ENCODE measurements around the gene MOB3B.

MOB3B gene

DNA sequence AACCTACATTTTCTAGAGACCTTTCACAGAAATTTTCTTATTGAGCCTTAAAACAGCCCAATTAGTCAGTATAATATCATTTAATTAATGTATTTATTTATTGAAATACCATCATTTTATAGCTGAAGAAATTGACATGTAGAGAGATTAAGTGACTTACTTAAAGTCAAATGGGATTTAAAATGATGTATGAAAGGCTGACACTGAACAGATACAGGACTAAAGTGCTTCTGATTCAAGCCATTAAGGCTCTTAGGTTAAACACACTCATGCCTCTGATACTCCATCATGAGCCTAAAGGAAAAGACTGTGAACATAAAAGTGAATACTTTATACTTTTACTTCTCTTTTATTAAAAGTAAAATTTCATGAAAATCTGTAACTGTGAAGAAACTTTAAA, 30.8 kb upstream of the MOB3B start:
- no peaks in the 10 kb centered on the region for H3K27me3 ChIP-seq (ENCODE audit: insufficient read depth, low read length)
- H3K9me3 ChIP-seq (ENCODE audit: low read length) = no peaks in the 10 kb centered on the region
- TF ChIP-seq EZH2 (IDR thresholded peaks at IDR 0.05; ENCODE audit: borderline replicate concordance, low read length) = no peak
- H2AFZ ChIP-seq (ENCODE audit: low read length) = no peak overlapping the region
- H3K4me2 ChIP-seq (ENCODE audit: low read length) = no peak overlapping the region
- no peak overlapping the region for H3K4me3 ChIP-seq (ENCODE audit: low read depth, low read length, poor library complexity, severe bottlenecking)
- no peaks in the 10 kb centered on the region for H3K79me2 ChIP-seq (ENCODE audit: insufficient read depth, low read length)
- peaks cover 63% of the 10 kb centered on the region for H3K36me3 ChIP-seq (ENCODE audit: insufficient read depth, low read length)
- H3K27ac ChIP-seq (ENCODE audit: low read depth, low read length, poor library complexity, severe bottlenecking) = no peak overlapping the region
- no peak overlapping the region for H3K9ac ChIP-seq (ENCODE audit: low read length)
- peaks cover 4% of the 10 kb centered on the region for H3K4me1 ChIP-seq (ENCODE audit: insufficient read depth, low read length, severe bottlenecking)
- no peaks in the 10 kb centered on the region for H3K9me2 ChIP-seq (ENCODE audit: low read depth, low read length)
- H4K20me1 ChIP-seq (ENCODE audit: insufficient read depth, low read length) = no peaks in the 10 kb centered on the region
- no peaks in the 10 kb centered on the region for H3F3A ChIP-seq (ENCODE audit: insufficient read depth, low read length)

DNA sequence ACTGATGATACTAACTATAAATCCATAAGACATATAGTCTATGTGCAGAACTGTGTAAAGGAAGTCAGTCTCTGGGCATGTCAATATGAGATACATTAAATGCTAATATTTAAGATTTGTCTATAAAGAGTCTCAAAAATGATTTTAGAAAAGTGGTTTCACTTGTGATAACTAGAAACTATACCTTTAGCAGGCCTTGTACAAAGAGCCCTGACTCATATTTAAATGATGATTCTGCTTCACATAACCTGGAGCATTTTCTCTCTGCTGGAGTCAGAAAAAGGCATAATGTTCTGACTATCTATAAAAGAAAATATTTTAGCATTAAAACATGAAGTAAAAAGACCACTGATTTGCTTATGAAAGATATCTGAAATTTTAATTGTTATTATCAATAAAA, 28.7 kb upstream of the MOB3B start:
- Histone ChIP-seq H3K27ac (ENCODE audit: low read depth, low read length, poor library complexity, severe bottlenecking) (no peak overlapping the region), H3F3A (ENCODE audit: insufficient read depth, low read length) (no peaks in the 10 kb centered on the region), H3K9me3 (ENCODE audit: low read length) (no peaks in the 10 kb centered on the region), H4K20me1 (ENCODE audit: insufficient read depth, low read length) (no peaks in the 10 kb centered on the region), H3K36me3 (ENCODE audit: insufficient read depth, low read length) (peaks cover 64% of the 10 kb centered on the region), H3K4me2 (ENCODE audit: low read length) (no peak overlapping the region), H3K9ac (ENCODE audit: low read length) (no peak overlapping the region), H3K27me3 (ENCODE audit: insufficient read depth, low read length) (no peaks in the 10 kb centered on the region), H3K79me2 (ENCODE audit: insufficient read depth, low read length) (no peaks in the 10 kb centered on the region), H3K4me3 (ENCODE audit: low read depth, low read length, poor library complexity, severe bottlenecking) (no peak overlapping the region), H3K9me2 (ENCODE audit: low read depth, low read length) (no peaks in the 10 kb centered on the region), H3K4me1 (ENCODE audit: insufficient read depth, low read length, severe bottlenecking) (peaks cover 3% of the 10 kb centered on the region), H2AFZ (ENCODE audit: low read length) (no peak overlapping the region)
- no peak for TF ChIP-seq EZH2 (IDR thresholded peaks at IDR 0.05; ENCODE audit: borderline replicate concordance, low read length)
- TF ChIP-seq, protein P1, sequence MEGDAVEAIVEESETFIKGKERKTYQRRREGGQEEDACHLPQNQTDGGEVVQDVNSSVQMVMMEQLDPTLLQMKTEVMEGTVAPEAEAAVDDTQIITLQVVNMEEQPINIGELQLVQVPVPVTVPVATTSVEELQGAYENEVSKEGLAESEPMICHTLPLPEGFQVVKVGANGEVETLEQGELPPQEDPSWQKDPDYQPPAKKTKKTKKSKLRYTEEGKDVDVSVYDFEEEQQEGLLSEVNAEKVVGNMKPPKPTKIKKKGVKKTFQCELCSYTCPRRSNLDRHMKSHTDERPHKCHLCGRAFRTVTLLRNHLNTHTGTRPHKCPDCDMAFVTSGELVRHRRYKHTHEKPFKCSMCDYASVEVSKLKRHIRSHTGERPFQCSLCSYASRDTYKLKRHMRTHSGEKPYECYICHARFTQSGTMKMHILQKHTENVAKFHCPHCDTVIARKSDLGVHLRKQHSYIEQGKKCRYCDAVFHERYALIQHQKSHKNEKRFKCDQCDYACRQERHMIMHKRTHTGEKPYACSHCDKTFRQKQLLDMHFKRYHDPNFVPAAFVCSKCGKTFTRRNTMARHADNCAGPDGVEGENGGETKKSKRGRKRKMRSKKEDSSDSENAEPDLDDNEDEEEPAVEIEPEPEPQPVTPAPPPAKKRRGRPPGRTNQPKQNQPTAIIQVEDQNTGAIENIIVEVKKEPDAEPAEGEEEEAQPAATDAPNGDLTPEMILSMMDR (IDR thresholded peaks at IDR 0.05; ENCODE audit: low read length) = no peak

DNA sequence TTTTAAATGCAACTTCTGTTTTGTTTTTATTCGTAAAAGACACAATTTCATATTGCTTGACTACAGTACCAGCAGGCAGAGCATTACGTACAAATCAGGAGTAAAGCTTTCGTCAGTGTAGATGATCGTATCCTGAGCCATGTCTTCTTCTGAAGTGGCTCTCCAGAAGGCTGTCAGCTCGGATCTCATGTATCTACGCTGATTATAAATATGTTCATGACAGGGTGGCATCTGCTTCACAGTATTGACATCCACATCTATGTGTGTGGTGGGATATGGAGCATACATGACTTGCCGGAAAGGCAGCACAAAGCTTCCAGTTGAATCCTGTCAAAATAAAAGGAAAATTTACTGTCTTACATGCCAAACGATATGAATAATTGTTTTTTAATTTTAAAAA, 26.9 kb upstream of the MOB3B start:
- Histone ChIP-seq H3K4me3 (ENCODE audit: low read depth, low read length, poor library complexity, severe bottlenecking) (no peak overlapping the region), H3K36me3 (ENCODE audit: insufficient read depth, low read length) (peaks cover 61% of the 10 kb centered on the region), H3K9me3 (ENCODE audit: low read length) (no peaks in the 10 kb centered on the region), H3K4me2 (ENCODE audit: low read length) (no peak overlapping the region), H3K9ac (ENCODE audit: low read length) (no peak overlapping the region), H3K27me3 (ENCODE audit: insufficient read depth, low read length) (no peaks in the 10 kb centered on the region), H2AFZ (ENCODE audit: low read length) (no peak overlapping the region), H3K4me1 (ENCODE audit: insufficient read depth, low read length, severe bottlenecking) (no peaks in the 10 kb centered on the region), H3K9me2 (ENCODE audit: low read depth, low read length) (no peaks in the 10 kb centered on the region), H3F3A (ENCODE audit: insufficient read depth, low read length) (no peaks in the 10 kb centered on the region), H3K27ac (ENCODE audit: low read depth, low read length, poor library complexity, severe bottlenecking) (no peak overlapping the region), H4K20me1 (ENCODE audit: insufficient read depth, low read length) (no peaks in the 10 kb centered on the region), H3K79me2 (ENCODE audit: insufficient read depth, low read length) (no peaks in the 10 kb centered on the region)
- TF ChIP-seq, protein P1 (IDR thresholded peaks at IDR 0.05; ENCODE audit: low read length) = no peak
- TF ChIP-seq EZH2 (IDR thresholded peaks at IDR 0.05; ENCODE audit: borderline replicate concordance, low read length) = no peak

DNA sequence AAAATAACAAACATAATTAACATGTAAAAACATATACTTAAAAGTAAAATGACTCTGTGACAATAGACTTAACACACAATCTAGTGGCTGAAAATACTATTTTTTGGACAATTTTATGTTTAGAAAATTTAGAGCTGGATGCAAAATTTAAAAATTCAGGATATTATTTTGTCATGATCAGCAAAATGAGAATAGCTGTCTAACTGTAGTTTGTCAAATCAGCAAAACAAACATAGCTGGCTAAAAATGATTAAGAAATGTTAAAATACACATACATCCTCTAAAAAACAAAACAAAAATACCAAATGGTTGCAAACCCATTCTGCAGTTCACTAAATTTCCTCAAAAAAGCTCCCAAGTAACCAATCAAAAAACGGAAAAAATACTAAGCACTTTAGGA, 25.1 kb upstream of the MOB3B start:
- Histone ChIP-seq H3K27me3 (ENCODE audit: insufficient read depth, low read length) (no peaks in the 10 kb centered on the region), H3K9me2 (ENCODE audit: low read depth, low read length) (no peaks in the 10 kb centered on the region), H3K4me2 (ENCODE audit: low read length) (no peak overlapping the region), H3K9ac (ENCODE audit: low read length) (no peak overlapping the region), H4K20me1 (ENCODE audit: insufficient read depth, low read length) (no peaks in the 10 kb centered on the region), H3K36me3 (ENCODE audit: insufficient read depth, low read length) (peaks cover 48% of the 10 kb centered on the region), H3K27ac (ENCODE audit: low read depth, low read length, poor library complexity, severe bottlenecking) (no peak overlapping the region), H2AFZ (ENCODE audit: low read length) (no peak overlapping the region), H3F3A (ENCODE audit: insufficient read depth, low read length) (no peaks in the 10 kb centered on the region), H3K79me2 (ENCODE audit: insufficient read depth, low read length) (no peaks in the 10 kb centered on the region), H3K4me1 (ENCODE audit: insufficient read depth, low read length, severe bottlenecking) (no peaks in the 10 kb centered on the region), H3K9me3 (ENCODE audit: low read length) (no peaks in the 10 kb centered on the region), H3K4me3 (ENCODE audit: low read depth, low read length, poor library complexity, severe bottlenecking) (no peak overlapping the region)
- no peak for TF ChIP-seq EZH2 (IDR thresholded peaks at IDR 0.05; ENCODE audit: borderline replicate concordance, low read length)
- TF ChIP-seq, protein P1 (IDR thresholded peaks at IDR 0.05; ENCODE audit: low read length) = no peak
